HCT116 (cell line): ENCODE data around the gene TMEM238. TPM values are rescaled to one million over a fixed set of nuclear protein-coding genes. Genes with fewer than 3 reads are reported as not detected.

ENCODE experiments used
- ATAC-seq: fragments of 200-7000 bp; cut with Tn5 transposase; 2 replicates; pipeline ENCODE4 v1.9.1; 2020; ENCODE audit warnings: mild to moderate bottlenecking, moderate library complexity
- BruUV-seq: library from RNA; stranded (reverse); fragments of 400-500 nt; replicated peaks from 2 replicates; lab custom pipeline; 2021; lab: Mats Ljungman, UMichigan
- CTCF ChIA-PET: fragments of 300-600 bp; sonication (Branson Sonifier 250); formaldehyde crosslinking; loops from one replicate; lab custom pipeline; 2021; ENCODE audit warnings: antibody characterized with exemption; lab: Charles Lee
- POLR2A ChIA-PET: fragments of 300-600, 350-600 bp; sonication (Branson Sonifier 250); formaldehyde crosslinking; loops from one replicate; lab custom pipeline; 2021; ENCODE audit warnings: antibody characterized with exemption; lab: Charles Lee
- RAD21 ChIA-PET, 2 experiments: fragments of 300-600 bp; sonication (Branson Sonifier 250); formaldehyde crosslinking; loops; one replicate each; lab custom pipeline; 2023; ENCODE audit warnings: low total read pairs in 2 of 2; ENCODE audit not compliant: uncharacterized antibody in 2 of 2, unreplicated experiment in 2 of 2, low non-redundant PET in 1 of 2; lab: Charles Lee
- DNase-seq: peaks from one replicate; pipeline ENCODE4 v3.0.0-alpha.2; 2010; ENCODE audit warnings: low read depth, low spot score
- H2AFZ ChIP-seq: fragments of 200-600 bp; shearing (Covaris generic), sonication (generic); 2 replicates; pipeline ENCODE4 v1.6.1; 2017; ENCODE audit warnings: low read depth, mixed run types, mixed read lengths, antibody characterized with exemption, low read length; ENCODE audit not compliant: poor library complexity, severe bottlenecking
- H3K27ac ChIP-seq: 2 replicates; pipeline ENCODE4 v1.5.1; 2012; ENCODE audit warnings: low read depth, low read length
- H3K27me3 ChIP-seq: fragments of 200-600 bp; sonication (generic); 2 replicates; pipeline ENCODE4 v1.6.1; 2016; ENCODE audit warnings: mixed run types, low read length, mixed read lengths; ENCODE audit not compliant: insufficient read depth
- H3K36me3 ChIP-seq, 2 experiments: fragments of 200-500 bp in 1 of 2; fragments of 200-600 bp in 1 of 2; sonication (Bioruptor generic) in 1 of 2; sonication (generic) in 1 of 2; 2 replicates each; pipeline versions ENCODE4 v1.5.1 to v1.6.1; 2014 to 2016; ENCODE audit warnings: low read length in 2 of 2, inconsistent platforms in 1 of 2, mixed read lengths in 1 of 2, mixed run types in 1 of 2; ENCODE audit not compliant: insufficient read depth in 2 of 2, control insufficient read depth in 1 of 2
- H3K4me1 ChIP-seq, 2 experiments: fragments of 200-600 bp in 1 of 2; sonication (generic) in 1 of 2; 2 replicates each; pipeline versions ENCODE4 v1.5.1 to v1.6.1; 2012 to 2017; ENCODE audit warnings: low read length in 2 of 2, inconsistent platforms in 1 of 2, mild to moderate bottlenecking in 1 of 2, mixed read lengths in 1 of 2, mixed run types in 1 of 2, moderate library complexity in 1 of 2; ENCODE audit not compliant: insufficient read depth in 2 of 2, control insufficient read depth in 1 of 2
- H3K4me2 ChIP-seq: fragments of 200-600 bp; sonication (generic); 2 replicates; pipeline ENCODE4 v1.6.1; 2017; ENCODE audit warnings: mixed run types, low read length, mixed read lengths
- H3K4me3 ChIP-seq, 2 experiments: fragments of 200-600 bp in 1 of 2; sonication (generic) in 1 of 2; replicated peaks in 1 of 2; 2 replicates each; pipeline ENCODE4 v1.5.1; 2011 to 2016; ENCODE audit warnings: low read length in 2 of 2, control low read depth in 1 of 2, low read depth in 1 of 2, mild to moderate bottlenecking in 1 of 2, mixed read lengths in 1 of 2, mixed run types in 1 of 2
- H3K79me2 ChIP-seq: fragments of 200-600 bp; sonication (generic); 2 replicates; pipeline ENCODE4 v1.6.1; 2017; ENCODE audit warnings: mild to moderate bottlenecking, mixed run types, low read length, moderate library complexity, mixed read lengths; ENCODE audit not compliant: insufficient read depth
- H3K9ac ChIP-seq: fragments of 200-600 bp; sonication (generic); 2 replicates; pipeline ENCODE4 v1.6.1; 2016; ENCODE audit warnings: low read length, mixed read lengths
- H3K9me2 ChIP-seq: fragments of 200-600 bp; sonication (generic), shearing (Covaris generic); 2 replicates; pipeline ENCODE4 v1.6.1; 2017; ENCODE audit warnings: mixed run types, mild to moderate bottlenecking, moderate library complexity; ENCODE audit not compliant: insufficient read depth
- H3K9me3 ChIP-seq, 2 experiments: fragments of 200-500 bp in 1 of 2; fragments of 200-600 bp in 1 of 2; sonication (Bioruptor generic) in 1 of 2; sonication (generic) in 1 of 2; 2 replicates each; pipeline ENCODE4 v1.6.1; 2014 to 2017; ENCODE audit warnings: low read length in 2 of 2, mixed read lengths in 2 of 2, inconsistent platforms in 1 of 2, low read depth in 1 of 2, mild to moderate bottlenecking in 1 of 2, mixed run types in 1 of 2, moderate library complexity in 1 of 2; ENCODE audit not compliant: control insufficient read depth in 1 of 2, insufficient read depth in 1 of 2
- H4K20me1 ChIP-seq: fragments of 200-600 bp; sonication (generic), shearing (Covaris generic); 2 replicates; pipeline ENCODE4 v1.6.1; 2017; ENCODE audit warnings: mixed run types, mild to moderate bottlenecking, moderate library complexity; ENCODE audit not compliant: insufficient read depth
- ATF3 ChIP-seq: IDR thresholded peaks from 2 replicates; pipeline ENCODE4 v1.6.1; 2012
- CBX3 ChIP-seq: IDR thresholded peaks from 2 replicates; pipeline ENCODE4 v1.6.1; 2012; ENCODE audit warnings: low read depth
- CEBPB ChIP-seq: IDR thresholded peaks from 2 replicates; pipeline ENCODE4 v1.6.1; 2012; ENCODE audit warnings: low read depth
- CTCF ChIP-seq, 3 experiments: fragments of 200-600 bp in 1 of 3; sonication (generic) in 1 of 3; IDR thresholded peaks in 2 of 3; conservative IDR thresholded peaks in 1 of 3; 2 replicates each; pipeline ENCODE4 v1.5.1; 2012 to 2017; ENCODE audit warnings: low read depth in 2 of 3, low read length in 2 of 3, antibody characterized with exemption in 1 of 3, borderline replicate concordance in 1 of 3, control low read depth in 1 of 3, mild to moderate bottlenecking in 1 of 3, mixed read lengths in 1 of 3, mixed run types in 1 of 3, moderate library complexity in 1 of 3; ENCODE audit not compliant: insufficient read depth in 1 of 3
- EGR1 ChIP-seq: IDR thresholded peaks from 2 replicates; pipeline ENCODE4 v1.6.1; 2012; ENCODE audit warnings: low read depth
- ELF1 ChIP-seq: IDR thresholded peaks from 2 replicates; pipeline ENCODE4 v1.6.1; 2012; ENCODE audit warnings: low read depth, borderline replicate concordance
- EZH2 ChIP-seq: fragments of 200-600 bp; sonication (generic); IDR thresholded peaks from 2 replicates; pipeline ENCODE4 v1.6.1; 2017; ENCODE audit warnings: antibody characterized with exemption, mixed run types
- EZH2phosphoT487 ChIP-seq: fragments of 200-600 bp; IDR thresholded peaks from 2 replicates; pipeline ENCODE4 v1.6.1; 2018; ENCODE audit warnings: antibody characterized with exemption, borderline replicate concordance
- FOSL1 ChIP-seq: IDR thresholded peaks from 2 replicates; pipeline ENCODE4 v1.6.1; 2012; ENCODE audit warnings: low read depth
- JUND ChIP-seq: IDR thresholded peaks from 2 replicates; pipeline ENCODE4 v1.6.1; 2012
- MAX ChIP-seq: IDR thresholded peaks from 2 replicates; pipeline ENCODE4 v1.6.1; 2012
- RAD21 ChIP-seq: IDR thresholded peaks from 2 replicates; pipeline ENCODE4 v1.6.1; 2012; ENCODE audit warnings: low read depth, mild to moderate bottlenecking
- REST ChIP-seq: IDR thresholded peaks from 2 replicates; pipeline ENCODE4 v1.6.1; 2012; ENCODE audit warnings: low read depth
- SIN3A ChIP-seq: IDR thresholded peaks from 2 replicates; pipeline ENCODE4 v1.6.1; 2012; ENCODE audit warnings: low read depth
- SP1 ChIP-seq: IDR thresholded peaks from 2 replicates; pipeline ENCODE4 v1.6.1; 2012; ENCODE audit warnings: low read depth
- TCF7L2 ChIP-seq: IDR thresholded peaks from 2 replicates; pipeline ENCODE4 v1.7.0; 2011; ENCODE audit warnings: borderline replicate concordance, inconsistent platforms; ENCODE audit not compliant: insufficient read depth, insufficient read length; ENCODE audit errors: extremely low read depth
- YY1 ChIP-seq: IDR thresholded peaks from 2 replicates; pipeline ENCODE4 v1.6.1; 2011; ENCODE audit warnings: low read length, low read depth, moderate library complexity, mild to moderate bottlenecking; ENCODE audit not compliant: insufficient replicate concordance; ENCODE audit errors: extremely low read depth
- intact Hi-C: fragments of 100-400 bp; cut with micrococcal nuclease; formaldehyde crosslinking; loops from 2 replicates; pipeline ENCODE4 v1.10.0; 2022
- total RNA-seq: library from RNA; stranded (reverse); gene quantifications from one replicate; pipeline ENCODE4 v1.2.1, GENCODE V29; 2021; ENCODE audit not compliant: unreplicated experiment

The TMEM238 gene
- total RNA-seq, 1 experiment from 2014 or later, result 21.0 TPM

GRCh38 chr19:55355213-55355821 lies 28.8 kb downstream of the TMEM238 start:
- BruUV-seq, result no TSS peak
- Histone ChIP-seq H3K27me3 (no peaks in the 10 kb centered on the region), H2AFZ (no peak overlapping the region), H3K4me3 (no peak overlapping the region), H3K9me2 (no peaks in the 10 kb centered on the region), H3K79me2 (no peaks in the 10 kb centered on the region), H3K9ac (no peak overlapping the region), H4K20me1 (no peaks in the 10 kb centered on the region), H3K4me1 (peaks cover 2 to 42% of the 10 kb centered on the region in 2 experiments; a peak in 3 of 4 replicates), H3K27ac (no peak overlapping the region), H3K4me2 (no peak overlapping the region), H3K36me3 (no peaks in the 10 kb centered on the region), H3K9me3 (no peaks in the 10 kb centered on the region)
- ATAC-seq, result no peak
- TF ChIP-seq REST (no peak), RAD21 (no peak), EZH2phosphoT487 (no peak), CBX3 (no peak), FOSL1 (no peak), CTCF (IDR thresholded peaks at IDR 0.05 in 2 of 3, conservative IDR thresholded peaks at IDR 0.05 in 1 of 3; ENCODE audit: borderline replicate concordance in 1 of 3, insufficient read depth in 1 of 3, low read depth in 2 of 3, low read length in 2 of 3) (no peak), CEBPB (no peak), EGR1 (no peak), ATF3 (no peak), ELF1 (no peak), EZH2 (no peak), MAX (no peak), SIN3A (no peak), JUND (no peak), YY1 (no peak), TCF7L2 (no peak), SP1 (no peak)
- intact Hi-C loops, result no loop called here
- ChIA-PET RAD21 (no interaction called here), CTCF (no interaction called here), POLR2A (no interaction called here)
- DNase-seq, result no peak
